ENCODE measurements around the gene NUMB. TPM values are rescaled to one million over a fixed set of nuclear protein-coding genes. Genes with fewer than 3 reads are reported as not detected.

The NUMB gene
- total RNA-seq, 1 experiment from 2014 or later = 81.5 TPM

DNA sequence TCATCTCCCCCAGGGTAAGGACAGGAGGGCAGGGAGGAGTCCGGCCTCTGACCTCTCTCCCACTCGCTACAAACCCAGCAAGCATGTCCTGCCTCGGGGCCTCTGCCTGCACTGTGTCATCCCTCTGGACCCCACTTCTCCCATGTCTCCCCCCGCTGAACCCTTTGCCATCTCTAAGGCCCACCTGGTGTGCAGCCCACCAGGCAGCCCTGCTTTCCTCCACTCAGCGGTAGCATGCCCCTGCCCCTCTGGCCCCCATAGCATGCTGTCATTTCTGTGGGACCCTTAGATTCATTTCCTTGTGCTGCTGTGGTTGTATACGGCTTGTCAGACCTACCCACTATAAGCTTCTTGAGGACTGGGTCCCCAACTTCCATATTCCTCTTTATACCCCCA lies 203.3 kb downstream of the NUMB start:
- BruUV-seq (replicated peaks) = no TSS peak
- no peak for DNase-seq (ENCODE audit: unreplicated experiment)
- H3K4me1 Mint-ChIP-seq (ENCODE audit: insufficient read depth, unreplicated experiment) = no peaks in the 10 kb centered on the region
- no peaks in the 10 kb centered on the region for H3K36me3 Mint-ChIP-seq (ENCODE audit: insufficient read depth, unreplicated experiment)
- TF ChIP-seq, protein P1, sequence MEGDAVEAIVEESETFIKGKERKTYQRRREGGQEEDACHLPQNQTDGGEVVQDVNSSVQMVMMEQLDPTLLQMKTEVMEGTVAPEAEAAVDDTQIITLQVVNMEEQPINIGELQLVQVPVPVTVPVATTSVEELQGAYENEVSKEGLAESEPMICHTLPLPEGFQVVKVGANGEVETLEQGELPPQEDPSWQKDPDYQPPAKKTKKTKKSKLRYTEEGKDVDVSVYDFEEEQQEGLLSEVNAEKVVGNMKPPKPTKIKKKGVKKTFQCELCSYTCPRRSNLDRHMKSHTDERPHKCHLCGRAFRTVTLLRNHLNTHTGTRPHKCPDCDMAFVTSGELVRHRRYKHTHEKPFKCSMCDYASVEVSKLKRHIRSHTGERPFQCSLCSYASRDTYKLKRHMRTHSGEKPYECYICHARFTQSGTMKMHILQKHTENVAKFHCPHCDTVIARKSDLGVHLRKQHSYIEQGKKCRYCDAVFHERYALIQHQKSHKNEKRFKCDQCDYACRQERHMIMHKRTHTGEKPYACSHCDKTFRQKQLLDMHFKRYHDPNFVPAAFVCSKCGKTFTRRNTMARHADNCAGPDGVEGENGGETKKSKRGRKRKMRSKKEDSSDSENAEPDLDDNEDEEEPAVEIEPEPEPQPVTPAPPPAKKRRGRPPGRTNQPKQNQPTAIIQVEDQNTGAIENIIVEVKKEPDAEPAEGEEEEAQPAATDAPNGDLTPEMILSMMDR (IDR thresholded peaks at IDR 0.05; ENCODE audit: unreplicated experiment) = no peak
- CTCF ChIA-PET = no interaction called here
- no peak overlapping the region for H3K4me3 Mint-ChIP-seq (ENCODE audit: unreplicated experiment)
- H3K9me3 Mint-ChIP-seq (ENCODE audit: unreplicated experiment) = no peaks in the 10 kb centered on the region
- H3K27me3 Mint-ChIP-seq (ENCODE audit: insufficient read depth, unreplicated experiment) = no peaks in the 10 kb centered on the region
- intact Hi-C loops (cut with micrococcal nuclease) = no loop called here
- POLR2A ChIA-PET = no interaction called here
- H3K27ac Mint-ChIP-seq (ENCODE audit: low read depth, unreplicated experiment) = no peak overlapping the region

DNA sequence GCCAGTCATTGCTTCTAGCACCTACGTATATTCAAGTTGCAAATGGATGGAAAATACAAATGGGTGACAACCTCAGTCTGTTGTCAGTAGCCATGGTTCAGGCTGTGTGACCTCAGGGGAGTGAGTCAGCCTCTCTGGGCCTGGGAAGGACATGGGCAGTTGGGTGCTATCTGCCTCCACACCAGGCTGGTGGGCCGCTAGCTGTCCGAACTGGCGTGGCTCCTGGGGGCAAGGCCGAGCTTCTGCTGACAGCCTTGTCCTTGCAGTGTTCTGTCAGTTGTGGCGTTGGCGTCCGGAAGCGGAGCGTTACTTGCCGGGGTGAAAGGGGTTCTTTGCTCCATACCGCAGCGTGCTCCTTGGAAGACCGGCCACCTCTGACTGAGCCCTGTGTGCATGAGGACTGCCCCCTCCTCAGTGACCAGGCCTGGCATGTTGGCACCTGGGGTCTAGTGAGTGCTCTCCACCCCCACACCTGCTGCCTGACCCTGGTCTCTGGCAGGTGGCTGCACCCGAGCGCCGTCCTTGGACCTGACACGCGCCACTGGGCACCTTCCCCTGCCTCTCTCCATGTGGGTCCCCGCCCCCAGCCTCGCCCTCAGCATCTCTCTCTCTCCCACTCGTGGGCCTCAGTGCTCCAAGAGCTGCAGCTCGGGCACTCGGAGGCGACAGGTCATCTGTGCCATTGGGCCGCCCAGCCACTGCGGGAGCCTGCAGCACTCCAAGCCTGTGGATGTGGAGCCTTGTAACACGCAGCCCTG lies 203.9 kb downstream of the NUMB start:
- no peaks in the 10 kb centered on the region for H3K27me3 Mint-ChIP-seq (ENCODE audit: insufficient read depth, unreplicated experiment)
- H3K9me3 Mint-ChIP-seq (ENCODE audit: unreplicated experiment) = no peaks in the 10 kb centered on the region
- intact Hi-C loops (cut with micrococcal nuclease) = no loop called here
- H3K27ac Mint-ChIP-seq (ENCODE audit: low read depth, unreplicated experiment) = no peak overlapping the region
- no peak for DNase-seq (ENCODE audit: unreplicated experiment)
- no peak overlapping the region for H3K4me3 Mint-ChIP-seq (ENCODE audit: unreplicated experiment)
- no peaks in the 10 kb centered on the region for H3K4me1 Mint-ChIP-seq (ENCODE audit: insufficient read depth, unreplicated experiment)
- CTCF ChIA-PET = no interaction called here
- no TSS peak for BruUV-seq (replicated peaks)
- TF ChIP-seq, protein P1 (IDR thresholded peaks at IDR 0.05; ENCODE audit: unreplicated experiment) = no peak
- H3K36me3 Mint-ChIP-seq (ENCODE audit: insufficient read depth, unreplicated experiment) = no peaks in the 10 kb centered on the region
- POLR2A ChIA-PET = no interaction called here

DNA sequence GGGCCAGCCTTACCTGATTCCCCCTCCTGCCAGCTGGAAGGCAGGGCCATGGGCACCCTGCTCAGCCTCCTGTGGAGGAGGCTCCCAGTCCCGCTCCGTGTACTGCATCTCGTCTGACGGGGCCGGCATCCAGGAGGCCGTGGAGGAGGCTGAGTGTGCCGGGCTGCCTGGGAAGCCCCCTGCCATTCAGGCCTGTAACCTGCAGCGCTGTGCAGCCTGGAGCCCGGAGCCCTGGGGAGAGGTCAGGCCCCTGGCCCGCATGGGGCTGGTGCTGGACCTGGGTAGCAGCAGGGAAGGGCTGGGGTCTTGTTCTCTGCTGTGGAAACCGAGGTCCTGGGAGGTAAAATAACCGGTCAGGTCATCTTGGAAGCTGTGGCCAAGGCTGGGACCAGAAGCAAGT lies 204.6 kb downstream of the NUMB start:
- ChIA-PET POLR2A (no interaction called here), CTCF (no interaction called here)
- H3K9me3 Mint-ChIP-seq (ENCODE audit: unreplicated experiment) = no peaks in the 10 kb centered on the region
- H3K4me3 Mint-ChIP-seq (ENCODE audit: unreplicated experiment) = no peak overlapping the region
- H3K36me3 Mint-ChIP-seq (ENCODE audit: insufficient read depth, unreplicated experiment) = no peaks in the 10 kb centered on the region
- intact Hi-C loops (cut with micrococcal nuclease) = no loop called here
- H3K27me3 Mint-ChIP-seq (ENCODE audit: insufficient read depth, unreplicated experiment) = no peaks in the 10 kb centered on the region
- BruUV-seq (replicated peaks) = no TSS peak
- no peak overlapping the region for H3K27ac Mint-ChIP-seq (ENCODE audit: low read depth, unreplicated experiment)
- TF ChIP-seq, protein P1 (IDR thresholded peaks at IDR 0.05; ENCODE audit: unreplicated experiment) = no peak
- H3K4me1 Mint-ChIP-seq (ENCODE audit: insufficient read depth, unreplicated experiment) = peaks cover 6% of the 10 kb centered on the region
- no peak for DNase-seq (ENCODE audit: unreplicated experiment)

DNA sequence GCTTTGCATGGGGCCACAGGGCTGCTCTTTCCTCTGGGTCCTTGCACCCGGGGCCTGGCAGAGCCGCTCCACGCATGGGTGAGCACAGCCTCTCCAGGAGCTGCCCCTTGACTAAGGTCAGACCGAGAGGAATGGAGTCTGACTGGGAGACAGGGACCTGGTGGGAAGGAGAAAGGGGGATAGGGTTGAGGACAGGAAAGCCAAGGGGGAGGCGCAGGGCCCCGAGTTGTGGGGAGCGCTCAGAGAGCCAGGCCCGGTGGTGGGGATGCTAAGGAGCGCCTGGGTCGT lies 205.1 kb downstream of the NUMB start:
- H3K27me3 Mint-ChIP-seq (ENCODE audit: insufficient read depth, unreplicated experiment) = no peaks in the 10 kb centered on the region
- H3K4me3 Mint-ChIP-seq (ENCODE audit: unreplicated experiment) = no peak overlapping the region
- no peaks in the 10 kb centered on the region for H3K9me3 Mint-ChIP-seq (ENCODE audit: unreplicated experiment)
- ChIA-PET CTCF (no interaction called here), POLR2A (no interaction called here)
- H3K36me3 Mint-ChIP-seq (ENCODE audit: insufficient read depth, unreplicated experiment) = no peaks in the 10 kb centered on the region
- peaks cover 6% of the 10 kb centered on the region for H3K4me1 Mint-ChIP-seq (ENCODE audit: insufficient read depth, unreplicated experiment)
- no peak overlapping the region for H3K27ac Mint-ChIP-seq (ENCODE audit: low read depth, unreplicated experiment)
- intact Hi-C loops (cut with micrococcal nuclease) = no loop called here
- DNase-seq (ENCODE audit: unreplicated experiment) = no peak
- no TSS peak for BruUV-seq (replicated peaks)
- TF ChIP-seq, protein P1 (IDR thresholded peaks at IDR 0.05; ENCODE audit: unreplicated experiment) = no peak
